Activated CD8-positive, alpha-beta memory T cell treated with anti-CD3 and anti-CD28 coated beads for 4 hours (primary cell): ENCODE measurements around the gene HEPN1.
A peak's percentile ranks its signal among the peaks of the same experiment; 100 is the strongest.

ENCODE experiments used
- DNase-seq, 2 donors: peaks; one replicate each; pipeline ENCODE4 v3.0.0-alpha.2; 2020; ENCODE audit warnings: low read depth in 2 of 2

HEPN1 gene

GRCh38 chr11:124918950-124919349 is at the start of gene HEPN1:
Gene HEPN1, plus strand, starts transcription at chr11:124919250.
- no peak for DNase-seq

- DNase-seq = no peak
Observed at GRCh38 chr11:124869331-124869730, 49.7 kb upstream of the HEPN1 start.

DNA sequence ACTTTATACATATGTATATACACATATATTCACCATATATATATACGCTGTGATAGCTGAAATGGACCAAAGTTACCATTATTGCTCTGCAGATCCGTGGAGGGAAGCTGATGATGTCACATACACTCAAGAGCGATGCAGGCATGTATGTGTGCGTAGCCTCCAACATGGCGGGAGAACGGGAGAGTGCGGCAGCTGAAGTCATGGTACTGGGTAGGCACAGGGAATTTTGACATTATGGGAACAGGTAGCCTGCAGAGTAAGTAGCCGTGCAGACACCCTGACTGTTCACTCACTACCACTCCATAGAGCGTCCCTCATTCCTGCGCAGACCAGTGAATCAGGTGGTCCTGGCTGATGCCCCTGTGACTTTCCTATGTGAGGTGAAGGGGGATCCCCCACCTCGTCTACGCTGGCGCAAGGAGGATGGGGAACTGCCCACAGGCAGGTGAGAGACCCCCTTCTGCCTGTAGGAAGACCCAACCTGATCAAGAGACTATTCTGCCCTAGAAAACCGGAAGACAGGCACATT is 49.1 kb upstream of the HEPN1 start:
- no peak for DNase-seq

DNA sequence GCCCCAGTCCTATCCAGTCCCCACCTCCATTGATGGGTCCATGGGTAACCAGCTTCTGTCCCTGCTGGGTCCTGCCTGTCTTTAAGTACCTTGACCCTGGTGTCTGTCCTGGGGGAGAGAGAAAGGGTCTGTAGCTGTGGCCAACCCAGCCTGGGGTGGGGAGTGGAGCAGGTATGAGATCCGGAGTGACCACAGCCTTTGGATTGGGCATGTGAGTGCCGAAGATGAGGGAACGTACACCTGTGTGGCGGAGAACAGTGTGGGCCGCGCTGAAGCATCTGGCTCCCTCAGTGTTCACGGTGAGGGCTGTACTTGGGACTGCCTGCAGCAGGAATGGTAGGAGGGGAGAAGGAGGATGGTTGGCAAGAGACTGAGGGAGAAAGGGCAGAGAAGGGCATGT is 48.6 kb upstream of the HEPN1 start:
- no peak for DNase-seq

DNA sequence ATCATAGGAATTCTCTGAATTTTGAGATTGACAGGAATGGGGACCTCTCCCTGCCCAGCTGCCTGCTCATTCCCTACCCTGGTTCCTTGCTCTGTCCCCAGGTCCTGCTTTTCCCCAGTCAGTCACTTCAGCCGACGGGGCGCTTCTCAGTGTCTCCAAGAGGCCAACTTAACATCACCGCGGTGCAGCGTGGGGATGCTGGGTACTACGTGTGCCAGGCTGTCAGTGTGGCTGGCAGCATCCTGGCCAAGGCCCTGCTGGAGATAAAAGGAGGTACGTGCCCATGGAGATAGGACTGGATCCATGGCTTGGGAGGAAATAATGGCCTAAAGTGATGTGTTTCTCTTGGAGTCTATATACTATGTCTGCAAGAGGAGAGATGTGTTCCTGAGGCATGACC is 46.8 kb upstream of the HEPN1 start:
- no peak for DNase-seq

DNA sequence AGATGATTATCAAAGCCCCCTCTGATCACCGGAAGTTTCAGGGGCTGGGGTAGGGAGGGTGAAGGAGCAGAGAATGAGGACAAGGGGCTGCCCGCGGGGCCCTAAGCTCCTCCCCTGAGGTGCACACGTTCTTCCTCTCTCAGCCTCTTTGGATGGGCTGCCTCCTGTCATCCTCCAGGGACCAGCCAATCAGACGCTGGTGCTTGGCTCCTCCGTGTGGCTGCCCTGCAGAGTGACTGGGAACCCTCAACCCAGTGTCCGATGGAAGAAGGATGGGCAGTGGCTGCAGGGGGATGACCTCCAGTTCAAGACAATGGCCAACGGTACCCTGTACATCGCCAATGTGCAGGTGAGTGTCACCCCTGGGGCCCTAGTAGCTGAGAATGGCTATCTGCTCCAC is 46.3 kb upstream of the HEPN1 start:
- DNase-seq = no peak

DNA sequence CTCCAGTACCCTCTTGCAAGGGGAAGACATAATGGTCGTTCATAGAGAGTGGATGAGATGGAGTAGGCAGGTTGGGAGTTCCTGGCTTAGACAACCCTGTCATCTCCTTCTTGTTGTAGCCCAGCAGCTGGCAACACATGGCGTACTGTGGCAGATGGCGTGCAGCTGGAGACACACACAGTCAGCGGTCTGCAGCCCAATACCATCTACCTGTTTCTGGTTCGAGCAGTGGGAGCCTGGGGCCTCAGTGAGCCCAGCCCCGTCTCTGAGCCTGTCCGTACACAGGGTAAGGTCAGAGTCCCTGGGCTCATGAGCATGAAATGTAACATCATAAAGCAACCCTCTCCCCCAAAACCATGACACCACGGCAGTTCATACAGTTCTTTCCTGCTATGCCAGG is 45.1 kb upstream of the HEPN1 start:
- no peak for DNase-seq

DNA sequence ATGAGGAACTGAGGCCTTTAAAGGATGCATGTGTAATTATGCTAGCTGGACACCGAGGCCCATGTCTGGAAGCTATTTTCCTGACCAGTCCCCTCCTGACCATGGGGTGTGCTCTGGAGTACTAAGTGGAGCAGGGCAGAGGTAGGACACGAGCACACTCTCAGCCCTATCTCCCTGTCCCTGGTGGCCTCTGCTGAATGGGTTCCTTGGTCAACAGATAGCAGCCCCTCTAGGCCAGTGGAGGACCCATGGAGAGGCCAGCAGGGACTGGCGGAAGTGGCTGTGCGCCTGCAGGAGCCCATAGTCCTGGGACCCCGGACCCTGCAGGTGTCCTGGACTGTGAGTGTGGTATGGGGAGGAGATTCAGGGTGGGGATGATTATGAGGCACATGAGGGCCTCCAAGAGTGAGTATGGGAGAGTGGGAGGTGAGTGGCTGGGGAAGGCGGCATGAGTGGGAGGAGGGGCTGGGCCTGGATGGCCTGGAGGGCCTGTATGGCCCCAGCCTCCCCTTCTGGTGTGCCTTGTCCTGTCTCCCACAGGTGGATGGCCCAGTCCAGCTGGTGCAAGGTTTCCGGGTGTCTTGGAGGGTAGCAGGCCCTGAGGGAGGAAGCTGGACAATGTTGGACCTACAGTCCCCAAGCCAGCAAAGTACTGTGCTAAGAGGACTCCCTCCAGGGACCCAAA is 44.3 kb upstream of the HEPN1 start:
- DNase-seq = no peak

- DNase-seq = no peak
Observed at GRCh38 chr11:124875401-124875800, 43.6 kb upstream of the HEPN1 start.

GRCh38 chr11:124875943-124876817 is 42.9 kb upstream of the HEPN1 start:
- peak; percentile 55 to 69 for DNase-seq

GRCh38 chr11:124876818-124877630 is 42.0 kb upstream of the HEPN1 start:
- DNase-seq = no peak

- no peak for DNase-seq
Observed at GRCh38 chr11:124877631-124877909, 41.5 kb upstream of the HEPN1 start.

DNA sequence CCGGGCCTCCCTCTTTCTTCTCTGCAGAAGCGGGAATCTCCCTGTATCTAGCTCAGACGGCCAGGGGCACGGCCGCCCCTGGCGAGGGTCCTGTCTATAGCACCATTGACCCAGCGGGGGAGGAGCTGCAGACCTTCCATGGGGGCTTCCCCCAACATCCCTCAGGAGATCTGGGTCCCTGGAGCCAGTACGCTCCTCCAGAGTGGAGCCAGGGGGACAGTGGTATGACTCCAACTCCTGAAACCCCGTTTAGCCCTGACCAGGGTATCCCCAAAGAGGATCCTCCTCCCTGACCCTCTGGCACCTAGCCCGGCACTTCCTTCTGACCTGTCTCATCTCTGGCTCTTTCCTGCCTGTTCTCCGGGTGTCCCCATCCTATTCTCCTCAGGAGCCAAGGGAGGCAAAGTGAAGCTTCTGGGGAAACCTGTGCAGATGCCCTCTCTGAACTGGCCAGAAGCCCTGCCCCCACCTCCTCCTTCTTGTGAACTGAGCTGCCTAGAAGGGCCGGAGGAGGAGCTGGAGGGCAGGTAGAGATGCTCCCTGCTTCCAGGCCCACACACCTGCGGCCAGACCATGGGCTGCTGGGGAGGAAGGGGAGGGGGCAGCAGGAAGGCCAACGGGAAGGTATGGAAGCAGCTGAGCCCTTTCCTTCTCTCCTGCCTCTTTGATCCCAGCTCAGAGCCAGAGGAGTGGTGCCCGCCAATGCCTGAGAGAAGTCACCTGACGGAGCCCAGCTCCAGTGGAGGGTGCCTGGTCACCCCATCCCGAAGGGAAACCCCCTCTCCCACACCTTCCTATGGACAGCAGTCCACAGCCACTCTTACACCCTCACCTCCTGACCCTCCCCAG is 40.9 kb upstream of the HEPN1 start:
- no peak for DNase-seq

- no peak for DNase-seq
Observed at GRCh38 chr11:124878759-124879492, 40.1 kb upstream of the HEPN1 start.

- no peak for DNase-seq
Observed at GRCh38 chr11:124879493-124880289, 39.4 kb upstream of the HEPN1 start.

DNA sequence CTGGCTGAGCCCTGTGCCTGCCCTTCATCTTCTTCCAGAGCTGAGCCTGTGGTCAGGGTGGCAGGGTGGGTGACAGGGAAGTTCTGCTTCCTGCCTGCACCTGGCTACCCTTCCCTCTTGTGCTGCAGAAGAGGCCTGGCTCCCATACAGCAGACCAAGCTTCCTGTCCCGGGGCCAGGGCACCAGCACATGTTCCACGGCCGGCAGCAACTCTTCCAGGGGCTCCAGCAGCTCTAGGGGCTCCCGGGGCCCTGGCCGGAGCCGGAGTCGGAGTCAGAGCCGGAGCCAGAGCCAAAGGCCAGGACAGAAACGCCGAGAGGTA is 38.8 kb upstream of the HEPN1 start:
- DNase-seq = no peak

GRCh38 chr11:124880958-124881357 is 38.1 kb upstream of the HEPN1 start:
- no peak for DNase-seq

DNA sequence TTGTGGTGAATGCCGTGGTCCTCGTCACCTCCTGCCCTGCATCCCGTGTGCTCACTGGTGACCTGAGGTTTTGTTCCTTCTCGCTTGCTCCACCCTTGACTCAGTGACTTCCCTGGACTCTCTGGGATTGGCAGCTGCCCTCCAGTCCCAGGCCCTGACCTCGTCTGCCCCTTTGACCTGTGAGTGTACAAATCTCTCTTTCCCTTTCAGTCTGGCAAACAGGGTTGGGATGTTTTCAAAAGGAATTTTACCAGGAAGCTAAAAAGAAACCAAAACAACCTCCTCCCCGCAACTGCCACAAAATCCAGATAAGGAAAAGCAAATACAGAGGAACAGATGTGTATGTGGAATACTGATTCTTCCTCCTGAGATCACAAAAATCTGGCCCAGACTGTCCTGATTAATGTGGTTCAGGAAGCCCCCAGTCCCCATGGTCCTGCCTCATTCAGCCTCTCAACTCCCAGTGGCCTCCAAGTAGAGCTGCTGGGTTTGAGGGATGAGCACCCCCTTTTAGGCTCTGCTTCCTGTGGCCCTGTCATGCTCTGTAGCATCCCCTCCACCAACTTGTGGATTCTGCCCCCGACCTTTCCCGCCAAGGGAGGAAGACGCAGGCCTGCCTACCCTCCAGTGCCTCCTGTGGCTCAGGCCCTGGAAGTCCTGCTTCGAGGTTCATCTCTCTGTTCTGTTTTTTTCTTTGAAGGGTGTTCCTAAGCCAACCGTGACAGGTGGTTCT is 36.5 kb upstream of the HEPN1 start:
- no peak for DNase-seq

DNA sequence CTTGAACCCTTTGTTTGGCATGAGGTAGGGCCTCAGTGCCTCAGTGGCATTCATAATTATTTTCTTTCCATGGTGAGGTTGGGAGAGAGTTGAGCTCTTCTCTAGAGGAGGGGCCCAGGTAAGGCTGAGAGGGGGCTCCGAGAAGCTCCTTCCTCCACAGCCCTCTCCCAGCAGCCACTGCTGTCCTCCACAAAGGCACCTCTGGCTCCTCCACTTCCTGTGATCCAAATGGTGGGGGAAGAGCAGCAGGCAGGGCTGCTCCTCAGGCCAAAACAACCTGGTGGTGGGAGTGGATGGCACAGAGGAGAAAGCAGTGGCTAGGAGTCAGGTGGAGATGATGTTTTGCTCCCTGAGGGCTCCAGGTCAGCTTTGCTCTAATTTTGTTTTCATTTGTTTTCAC is 34.7 kb upstream of the HEPN1 start:
- DNase-seq = no peak
